ENCODE data around the gene CDKAL1.
A peak's percentile ranks its signal among the peaks of the same experiment; 100 is the strongest.

The CDKAL1 gene

GRCh38 chr6:20693466-20694063 lies 159.3 kb downstream of the CDKAL1 start:
- Histone ChIP-seq H3K36me3 (ENCODE audit: insufficient read depth) (no peaks in the 10 kb centered on the region), H4K20me1 (ENCODE audit: insufficient read depth) (no peaks in the 10 kb centered on the region), H2AFZ (ENCODE audit: low read depth) (no peak overlapping the region), H3K4me3 (IDR thresholded peaks at IDR 0.05; ENCODE audit: insufficient read depth, low read depth, low read length) (no peak overlapping the region), H3K9ac (no peak overlapping the region), H3K79me2 (ENCODE audit: insufficient read depth, low read depth) (peaks cover 7% of the 10 kb centered on the region), H3K27me3 (ENCODE audit: insufficient read depth, low read depth) (no peaks in the 10 kb centered on the region), H3K27ac (no peak overlapping the region; the same call in 1 of the 2 replicates), H3K4me1 (ENCODE audit: low read depth, poor library complexity, severe bottlenecking) (peaks cover 54% of the 10 kb centered on the region), H3K4me2 (no peak overlapping the region)
- no peak for TF ChIP-seq CTCF (conservative IDR thresholded peaks at IDR 0.05; ENCODE audit: low read depth, low read length)

DNA sequence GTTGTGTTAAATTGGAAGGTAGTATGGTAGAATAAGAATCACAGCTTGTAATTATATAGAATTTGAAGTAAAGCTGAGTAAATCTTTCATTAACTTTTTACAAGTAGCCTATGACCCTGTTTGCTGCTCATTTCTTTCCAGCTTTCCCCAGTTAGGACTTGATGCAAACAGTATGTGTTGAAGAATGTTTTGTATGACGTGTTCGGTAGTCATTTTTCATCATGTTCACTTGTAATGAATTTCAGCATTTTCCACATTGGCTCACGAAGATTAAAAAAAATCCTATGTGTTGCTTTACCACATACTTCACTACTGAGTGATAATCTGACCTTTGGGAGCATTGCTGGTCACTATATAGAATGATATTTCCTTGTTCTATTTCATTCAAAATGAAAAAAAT lies 162.4 kb downstream of the CDKAL1 start:
- H3K79me2 ChIP-seq (ENCODE audit: insufficient read depth, low read depth) = no peaks in the 10 kb centered on the region
- no peak overlapping the region for H3K4me3 ChIP-seq (IDR thresholded peaks at IDR 0.05; ENCODE audit: insufficient read depth, low read depth, low read length)
- no peak overlapping the region for H3K4me2 ChIP-seq
- H3K9ac ChIP-seq = no peak overlapping the region
- no peaks in the 10 kb centered on the region for H4K20me1 ChIP-seq (ENCODE audit: insufficient read depth)
- H2AFZ ChIP-seq (ENCODE audit: low read depth) = no peak overlapping the region
- peaks cover 60% of the 10 kb centered on the region for H3K4me1 ChIP-seq (ENCODE audit: low read depth, poor library complexity, severe bottlenecking)
- H3K36me3 ChIP-seq (ENCODE audit: insufficient read depth) = no peaks in the 10 kb centered on the region
- no peak for TF ChIP-seq CTCF (conservative IDR thresholded peaks at IDR 0.05; ENCODE audit: low read depth, low read length)
- no peaks in the 10 kb centered on the region for H3K27me3 ChIP-seq (ENCODE audit: insufficient read depth, low read depth)
- H3K27ac ChIP-seq = no peak overlapping the region

DNA sequence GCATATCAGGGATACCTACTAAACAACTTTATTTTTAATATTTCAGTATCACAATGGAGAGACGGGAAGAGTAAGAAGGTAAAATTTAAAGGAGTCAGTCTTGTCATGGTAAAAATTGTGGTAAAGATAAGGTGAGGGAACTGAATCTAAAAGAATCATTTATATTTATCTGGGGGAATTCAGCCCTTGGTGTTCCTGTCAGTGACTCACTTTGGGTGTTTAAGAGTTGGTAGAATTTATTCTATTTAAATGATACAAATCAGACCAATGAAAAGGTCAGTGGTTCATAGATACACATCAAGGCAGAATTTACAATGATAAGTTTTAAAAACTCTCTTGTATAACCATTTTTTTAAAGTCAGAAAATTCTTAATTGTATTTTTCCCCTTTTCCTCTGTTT lies 164.4 kb downstream of the CDKAL1 start:
- no peak overlapping the region for H3K27ac ChIP-seq
- no peaks in the 10 kb centered on the region for H3K36me3 ChIP-seq (ENCODE audit: insufficient read depth)
- H3K4me3 ChIP-seq (IDR thresholded peaks at IDR 0.05; ENCODE audit: insufficient read depth, low read depth, low read length) = no peak overlapping the region
- H3K4me2 ChIP-seq = 0 out of 2 replicates have a peak overlapping the region, but pooled peaks have one; percentile 0
- H2AFZ ChIP-seq (ENCODE audit: low read depth) = no peak overlapping the region
- no peak for TF ChIP-seq CTCF (conservative IDR thresholded peaks at IDR 0.05; ENCODE audit: low read depth, low read length)
- no peaks in the 10 kb centered on the region for H4K20me1 ChIP-seq (ENCODE audit: insufficient read depth)
- no peaks in the 10 kb centered on the region for H3K27me3 ChIP-seq (ENCODE audit: insufficient read depth, low read depth)
- H3K9ac ChIP-seq = no peak overlapping the region
- H3K79me2 ChIP-seq (ENCODE audit: insufficient read depth, low read depth) = no peaks in the 10 kb centered on the region
- peaks cover 51% of the 10 kb centered on the region for H3K4me1 ChIP-seq (ENCODE audit: low read depth, poor library complexity, severe bottlenecking)

DNA sequence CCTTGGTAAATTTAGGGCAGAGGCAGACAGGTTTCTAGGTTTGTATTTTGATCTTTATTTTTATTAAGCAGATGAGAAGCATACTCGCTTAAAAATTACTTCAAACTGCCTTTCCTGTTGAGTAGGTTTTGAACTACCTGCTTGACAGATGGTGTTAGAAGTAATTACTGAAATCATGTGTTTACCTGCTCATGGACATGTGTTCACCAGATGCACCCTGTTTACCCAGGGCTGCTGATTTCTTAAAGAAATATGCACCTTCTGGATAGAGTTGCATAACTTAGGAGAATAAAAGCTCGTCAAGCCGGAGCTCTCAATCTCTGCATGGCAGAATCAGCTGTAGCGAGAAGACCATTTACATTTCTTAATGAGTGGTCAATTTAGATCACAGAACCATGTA lies 165.1 kb downstream of the CDKAL1 start:
- TF ChIP-seq CTCF (conservative IDR thresholded peaks at IDR 0.05; ENCODE audit: low read depth, low read length) = no peak
- Histone ChIP-seq H3K4me2 (peak overlapping the region; percentile 0; the same call in 1 of the 2 replicates), H2AFZ (ENCODE audit: low read depth) (no peak overlapping the region), H3K4me1 (ENCODE audit: low read depth, poor library complexity, severe bottlenecking) (peaks cover 55% of the 10 kb centered on the region), H3K79me2 (ENCODE audit: insufficient read depth, low read depth) (no peaks in the 10 kb centered on the region), H3K36me3 (ENCODE audit: insufficient read depth) (no peaks in the 10 kb centered on the region), H3K4me3 (IDR thresholded peaks at IDR 0.05; ENCODE audit: insufficient read depth, low read depth, low read length) (no peak overlapping the region), H4K20me1 (ENCODE audit: insufficient read depth) (no peaks in the 10 kb centered on the region), H3K9ac (no peak overlapping the region), H3K27me3 (ENCODE audit: insufficient read depth, low read depth) (no peaks in the 10 kb centered on the region), H3K27ac (no peak overlapping the region)
